ENCODE results near the gene TULP4. TPM values are rescaled to one million over a fixed set of nuclear protein-coding genes. Genes with fewer than 3 reads are reported as not detected.

Gene TULP4
- total and polyA plus RNA-seq, 2 of the 8 experiments (the other 6 are each of a cell fraction or from before 2014, with no cell fraction given), result 7.7 to 51.6 TPM

DNA sequence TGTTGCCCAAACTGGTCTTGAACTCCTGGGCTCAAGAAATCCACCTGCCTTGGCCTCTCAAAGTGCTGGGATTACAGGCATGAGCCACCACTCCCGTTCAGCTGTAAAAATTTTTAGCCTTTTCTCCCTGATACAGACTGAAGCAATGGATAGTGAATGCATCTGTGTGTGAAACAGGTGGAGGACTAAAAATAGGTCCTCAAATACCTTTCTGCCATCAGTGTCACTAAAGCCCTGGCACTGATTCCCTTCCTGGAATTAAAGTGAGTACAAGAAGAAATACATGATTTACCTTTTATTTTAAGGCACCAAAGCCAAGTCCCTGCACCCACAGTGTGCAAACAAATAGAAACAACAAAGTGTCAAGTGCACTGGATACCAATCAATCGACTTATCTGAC, 25.1 kb downstream of the TULP4 start (continued):
- no peak for TF ChIP-seq KDM4A (IDR thresholded peaks at IDR 0.05; ENCODE audit: low read depth, low read length, severe bottlenecking)
- TF ChIP-seq CHD2 (IDR thresholded peaks at IDR 0.05; ENCODE audit: low read length), result no peak
- TF ChIP-seq, protein P1, sequence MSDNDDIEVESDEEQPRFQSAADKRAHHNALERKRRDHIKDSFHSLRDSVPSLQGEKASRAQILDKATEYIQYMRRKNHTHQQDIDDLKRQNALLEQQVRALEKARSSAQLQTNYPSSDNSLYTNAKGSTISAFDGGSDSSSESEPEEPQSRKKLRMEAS (IDR thresholded peaks at IDR 0.05), result no peak
- no peak for TF ChIP-seq EGR1 (IDR thresholded peaks at IDR 0.05; ENCODE audit: borderline replicate concordance, low read depth, low read length)
- no peak for TF ChIP-seq SIRT6 (IDR thresholded peaks at IDR 0.05; ENCODE audit: low read length)
- TF ChIP-seq, protein P2, sequence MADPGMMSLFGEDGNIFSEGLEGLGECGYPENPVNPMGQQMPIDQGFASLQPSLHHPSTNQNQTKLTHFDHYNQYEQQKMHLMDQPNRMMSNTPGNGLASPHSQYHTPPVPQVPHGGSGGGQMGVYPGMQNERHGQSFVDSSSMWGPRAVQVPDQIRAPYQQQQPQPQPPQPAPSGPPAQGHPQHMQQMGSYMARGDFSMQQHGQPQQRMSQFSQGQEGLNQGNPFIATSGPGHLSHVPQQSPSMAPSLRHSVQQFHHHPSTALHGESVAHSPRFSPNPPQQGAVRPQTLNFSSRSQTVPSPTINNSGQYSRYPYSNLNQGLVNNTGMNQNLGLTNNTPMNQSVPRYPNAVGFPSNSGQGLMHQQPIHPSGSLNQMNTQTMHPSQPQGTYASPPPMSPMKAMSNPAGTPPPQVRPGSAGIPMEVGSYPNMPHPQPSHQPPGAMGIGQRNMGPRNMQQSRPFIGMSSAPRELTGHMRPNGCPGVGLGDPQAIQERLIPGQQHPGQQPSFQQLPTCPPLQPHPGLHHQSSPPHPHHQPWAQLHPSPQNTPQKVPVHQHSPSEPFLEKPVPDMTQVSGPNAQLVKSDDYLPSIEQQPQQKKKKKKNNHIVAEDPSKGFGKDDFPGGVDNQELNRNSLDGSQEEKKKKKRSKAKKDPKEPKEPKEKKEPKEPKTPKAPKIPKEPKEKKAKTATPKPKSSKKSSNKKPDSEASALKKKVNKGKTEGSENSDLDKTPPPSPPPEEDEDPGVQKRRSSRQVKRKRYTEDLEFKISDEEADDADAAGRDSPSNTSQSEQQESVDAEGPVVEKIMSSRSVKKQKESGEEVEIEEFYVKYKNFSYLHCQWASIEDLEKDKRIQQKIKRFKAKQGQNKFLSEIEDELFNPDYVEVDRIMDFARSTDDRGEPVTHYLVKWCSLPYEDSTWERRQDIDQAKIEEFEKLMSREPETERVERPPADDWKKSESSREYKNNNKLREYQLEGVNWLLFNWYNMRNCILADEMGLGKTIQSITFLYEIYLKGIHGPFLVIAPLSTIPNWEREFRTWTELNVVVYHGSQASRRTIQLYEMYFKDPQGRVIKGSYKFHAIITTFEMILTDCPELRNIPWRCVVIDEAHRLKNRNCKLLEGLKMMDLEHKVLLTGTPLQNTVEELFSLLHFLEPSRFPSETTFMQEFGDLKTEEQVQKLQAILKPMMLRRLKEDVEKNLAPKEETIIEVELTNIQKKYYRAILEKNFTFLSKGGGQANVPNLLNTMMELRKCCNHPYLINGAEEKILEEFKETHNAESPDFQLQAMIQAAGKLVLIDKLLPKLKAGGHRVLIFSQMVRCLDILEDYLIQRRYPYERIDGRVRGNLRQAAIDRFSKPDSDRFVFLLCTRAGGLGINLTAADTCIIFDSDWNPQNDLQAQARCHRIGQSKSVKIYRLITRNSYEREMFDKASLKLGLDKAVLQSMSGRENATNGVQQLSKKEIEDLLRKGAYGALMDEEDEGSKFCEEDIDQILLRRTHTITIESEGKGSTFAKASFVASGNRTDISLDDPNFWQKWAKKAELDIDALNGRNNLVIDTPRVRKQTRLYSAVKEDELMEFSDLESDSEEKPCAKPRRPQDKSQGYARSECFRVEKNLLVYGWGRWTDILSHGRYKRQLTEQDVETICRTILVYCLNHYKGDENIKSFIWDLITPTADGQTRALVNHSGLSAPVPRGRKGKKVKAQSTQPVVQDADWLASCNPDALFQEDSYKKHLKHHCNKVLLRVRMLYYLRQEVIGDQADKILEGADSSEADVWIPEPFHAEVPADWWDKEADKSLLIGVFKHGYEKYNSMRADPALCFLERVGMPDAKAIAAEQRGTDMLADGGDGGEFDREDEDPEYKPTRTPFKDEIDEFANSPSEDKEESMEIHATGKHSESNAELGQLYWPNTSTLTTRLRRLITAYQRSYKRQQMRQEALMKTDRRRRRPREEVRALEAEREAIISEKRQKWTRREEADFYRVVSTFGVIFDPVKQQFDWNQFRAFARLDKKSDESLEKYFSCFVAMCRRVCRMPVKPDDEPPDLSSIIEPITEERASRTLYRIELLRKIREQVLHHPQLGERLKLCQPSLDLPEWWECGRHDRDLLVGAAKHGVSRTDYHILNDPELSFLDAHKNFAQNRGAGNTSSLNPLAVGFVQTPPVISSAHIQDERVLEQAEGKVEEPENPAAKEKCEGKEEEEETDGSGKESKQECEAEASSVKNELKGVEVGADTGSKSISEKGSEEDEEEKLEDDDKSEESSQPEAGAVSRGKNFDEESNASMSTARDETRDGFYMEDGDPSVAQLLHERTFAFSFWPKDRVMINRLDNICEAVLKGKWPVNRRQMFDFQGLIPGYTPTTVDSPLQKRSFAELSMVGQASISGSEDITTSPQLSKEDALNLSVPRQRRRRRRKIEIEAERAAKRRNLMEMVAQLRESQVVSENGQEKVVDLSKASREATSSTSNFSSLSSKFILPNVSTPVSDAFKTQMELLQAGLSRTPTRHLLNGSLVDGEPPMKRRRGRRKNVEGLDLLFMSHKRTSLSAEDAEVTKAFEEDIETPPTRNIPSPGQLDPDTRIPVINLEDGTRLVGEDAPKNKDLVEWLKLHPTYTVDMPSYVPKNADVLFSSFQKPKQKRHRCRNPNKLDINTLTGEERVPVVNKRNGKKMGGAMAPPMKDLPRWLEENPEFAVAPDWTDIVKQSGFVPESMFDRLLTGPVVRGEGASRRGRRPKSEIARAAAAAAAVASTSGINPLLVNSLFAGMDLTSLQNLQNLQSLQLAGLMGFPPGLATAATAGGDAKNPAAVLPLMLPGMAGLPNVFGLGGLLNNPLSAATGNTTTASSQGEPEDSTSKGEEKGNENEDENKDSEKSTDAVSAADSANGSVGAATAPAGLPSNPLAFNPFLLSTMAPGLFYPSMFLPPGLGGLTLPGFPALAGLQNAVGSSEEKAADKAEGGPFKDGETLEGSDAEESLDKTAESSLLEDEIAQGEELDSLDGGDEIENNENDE (IDR thresholded peaks at IDR 0.05; ENCODE audit: insufficient replicate concordance, low read length), result no peak
- TF ChIP-seq HDAC6 (IDR thresholded peaks at IDR 0.05; ENCODE audit: low read depth, low read length), result no peak
